IPS-15b (cell line): Measurements from ENCODE around the gene FMN1.

Experiments
- H3K27me3 ChIP-seq: one replicate; pipeline ENCODE4 v1.6.1; 2013; ENCODE audit warnings: low read length; ENCODE audit not compliant: control insufficient read depth, insufficient read depth
- H3K36me3 ChIP-seq: one replicate; pipeline ENCODE4 v1.6.1; 2013; ENCODE audit warnings: low read length; ENCODE audit not compliant: control insufficient read depth, insufficient read depth
- H3K4me1 ChIP-seq: one replicate; pipeline ENCODE4 v1.6.1; 2013; ENCODE audit warnings: mild to moderate bottlenecking, low read length; ENCODE audit not compliant: control insufficient read depth, insufficient read depth
- H3K4me3 ChIP-seq: one replicate; pipeline ENCODE4 v1.5.1; 2013; ENCODE audit warnings: low read depth, low read length
- H3K9ac ChIP-seq: one replicate; pipeline ENCODE4 v1.6.1; 2013; ENCODE audit warnings: low read depth, mild to moderate bottlenecking, low read length
- H3K9me3 ChIP-seq: one replicate; pipeline ENCODE4 v1.6.1; 2013; ENCODE audit warnings: mild to moderate bottlenecking, low read length; ENCODE audit not compliant: control insufficient read depth, insufficient read depth

Gene FMN1

DNA sequence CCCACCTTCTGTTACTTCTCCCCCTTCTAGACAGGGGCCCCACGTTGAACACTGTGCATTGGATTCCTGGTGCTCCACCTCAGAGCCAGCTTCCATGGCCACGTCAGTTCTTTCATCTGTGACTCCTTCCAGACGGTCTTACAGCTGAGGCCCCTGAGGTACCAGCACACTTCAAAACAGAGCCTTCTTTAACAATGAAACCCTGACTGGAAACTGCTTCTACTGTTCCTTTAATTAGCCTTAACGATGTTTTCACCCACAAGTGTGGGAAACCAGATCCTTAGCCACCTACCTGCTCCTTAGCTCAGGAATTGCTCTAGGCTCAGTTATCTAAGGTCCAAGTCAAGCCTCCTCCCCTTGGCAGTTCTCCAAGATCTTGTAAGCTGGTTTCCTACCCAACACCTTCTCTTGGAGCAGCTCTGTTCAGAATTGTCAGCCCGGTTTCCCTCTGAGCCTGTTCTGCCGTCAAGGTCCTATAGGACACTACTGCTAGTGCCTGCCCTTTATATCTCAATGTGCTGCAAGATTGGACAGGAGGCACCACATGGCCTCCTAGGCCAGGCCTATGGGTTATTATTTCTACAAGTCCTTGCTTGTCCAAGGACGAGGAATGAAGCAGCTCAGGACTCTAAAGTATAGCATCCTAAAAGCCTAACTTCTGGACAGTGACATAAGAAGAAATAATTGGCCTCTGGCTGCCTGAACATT, 80.7 kb downstream of the FMN1 start:
- no peaks in the 10 kb centered on the region for H3K9me3 ChIP-seq
- no peak overlapping the region for H3K9ac ChIP-seq
- H3K36me3 ChIP-seq: no peaks in the 10 kb centered on the region
- peaks cover 8% of the 10 kb centered on the region for H3K4me1 ChIP-seq
- no peaks in the 10 kb centered on the region for H3K27me3 ChIP-seq
- no peak overlapping the region for H3K4me3 ChIP-seq

DNA sequence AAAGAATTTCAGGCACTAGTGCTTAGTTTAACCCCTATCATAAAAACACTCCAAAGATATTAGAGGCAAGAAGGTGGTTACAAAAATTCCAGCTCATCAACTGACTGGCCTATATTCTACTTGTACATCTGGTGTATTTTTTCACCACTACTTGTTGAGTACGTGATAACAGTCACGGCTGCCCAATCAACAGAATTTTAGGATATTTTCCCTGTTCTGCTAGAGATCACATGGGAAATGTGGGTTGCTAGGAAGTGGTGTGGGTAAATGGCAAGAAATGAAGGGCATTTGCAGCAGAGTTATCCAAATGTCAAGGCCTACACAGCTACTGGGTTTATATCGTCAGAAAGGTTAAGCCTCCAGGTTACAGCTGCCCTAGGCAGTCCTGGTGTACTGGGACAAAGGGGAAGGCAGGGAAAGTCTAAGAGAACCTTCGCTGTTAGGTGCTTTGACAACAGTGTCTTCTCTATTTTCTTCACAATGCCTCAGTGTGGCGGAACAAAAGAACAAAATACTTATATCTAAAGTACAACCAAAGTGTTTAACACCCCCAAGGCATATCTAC, 81.9 kb downstream of the FMN1 start:
- Histone ChIP-seq H3K9ac (no peak overlapping the region), H3K9me3 (no peaks in the 10 kb centered on the region), H3K27me3 (no peaks in the 10 kb centered on the region), H3K4me3 (no peak overlapping the region), H3K4me1 (peaks cover 8% of the 10 kb centered on the region), H3K36me3 (no peaks in the 10 kb centered on the region)

DNA sequence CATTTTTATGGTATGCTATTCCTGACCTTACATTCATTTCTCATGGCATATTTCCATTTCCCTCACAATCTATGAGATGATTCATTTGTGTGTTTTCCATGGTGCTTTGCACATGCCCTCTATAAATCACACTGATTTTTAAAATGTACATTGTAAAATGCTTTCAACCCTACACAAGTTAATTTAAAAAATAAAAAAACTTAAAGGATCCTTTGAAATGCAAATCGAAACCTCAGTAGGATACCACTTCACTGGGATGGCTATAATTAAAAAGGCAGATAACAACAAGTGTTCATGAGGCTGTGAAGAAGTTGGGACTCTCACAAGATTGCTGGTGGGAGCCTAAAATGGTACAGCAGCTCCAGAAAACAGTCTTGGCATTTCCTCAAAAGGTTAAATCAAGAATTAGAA, 83.5 kb downstream of the FMN1 start:
- Histone ChIP-seq H3K9ac (no peak overlapping the region), H3K4me1 (peaks cover 8% of the 10 kb centered on the region), H3K27me3 (no peaks in the 10 kb centered on the region), H3K9me3 (no peaks in the 10 kb centered on the region), H3K4me3 (no peak overlapping the region), H3K36me3 (no peaks in the 10 kb centered on the region)

DNA sequence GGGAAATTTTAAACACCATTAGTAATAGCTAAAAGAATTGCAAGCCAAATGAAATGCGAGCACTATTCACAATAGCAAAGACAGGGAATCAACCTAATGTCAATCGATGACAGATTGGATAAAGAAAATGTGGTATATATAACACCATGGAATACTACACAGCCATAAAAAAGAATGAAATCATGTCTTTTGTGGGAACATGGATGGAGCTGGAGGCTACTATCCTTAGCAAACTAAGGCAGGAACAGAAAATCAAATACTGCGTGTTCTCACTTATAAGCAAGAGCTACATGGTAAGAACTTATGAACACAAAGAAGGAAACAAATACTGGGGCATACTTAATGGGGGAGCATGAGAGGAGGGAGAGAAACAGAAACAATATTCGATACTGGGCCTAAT, 85.2 kb downstream of the FMN1 start:
- Histone ChIP-seq H3K4me3 (no peak overlapping the region), H3K27me3 (no peaks in the 10 kb centered on the region), H3K4me1 (peaks cover 8% of the 10 kb centered on the region)

DNA sequence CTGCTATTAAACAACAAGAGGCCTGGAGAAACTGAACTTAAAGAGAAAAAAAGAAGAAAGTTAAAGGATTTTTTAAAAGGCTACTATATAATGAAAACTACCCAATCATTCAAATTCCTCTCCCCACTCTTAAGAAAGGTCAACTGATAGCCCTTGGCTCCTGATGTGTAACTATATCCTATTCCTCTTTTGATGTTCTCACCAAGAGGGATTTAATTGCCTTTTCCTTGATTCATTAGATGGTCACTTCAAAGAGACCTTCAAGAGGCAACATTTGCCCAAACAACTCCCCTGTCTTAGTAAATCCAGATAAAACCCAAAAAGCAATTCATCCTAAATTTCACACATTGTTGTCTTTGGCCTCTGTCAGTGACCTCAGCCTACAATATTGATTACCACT, 86.0 kb downstream of the FMN1 start:
- no peaks in the 10 kb centered on the region for H3K36me3 ChIP-seq
- no peaks in the 10 kb centered on the region for H3K9me3 ChIP-seq
- no peaks in the 10 kb centered on the region for H3K27me3 ChIP-seq
- no peak overlapping the region for H3K4me3 ChIP-seq
- no peak overlapping the region for H3K9ac ChIP-seq
- peaks cover 8% of the 10 kb centered on the region for H3K4me1 ChIP-seq

More for the DNA sequence above, 85.2 kb downstream of the FMN1 start:
- no peaks in the 10 kb centered on the region for H3K9me3 ChIP-seq
- no peak overlapping the region for H3K9ac ChIP-seq
- H3K36me3 ChIP-seq: no peaks in the 10 kb centered on the region

DNA sequence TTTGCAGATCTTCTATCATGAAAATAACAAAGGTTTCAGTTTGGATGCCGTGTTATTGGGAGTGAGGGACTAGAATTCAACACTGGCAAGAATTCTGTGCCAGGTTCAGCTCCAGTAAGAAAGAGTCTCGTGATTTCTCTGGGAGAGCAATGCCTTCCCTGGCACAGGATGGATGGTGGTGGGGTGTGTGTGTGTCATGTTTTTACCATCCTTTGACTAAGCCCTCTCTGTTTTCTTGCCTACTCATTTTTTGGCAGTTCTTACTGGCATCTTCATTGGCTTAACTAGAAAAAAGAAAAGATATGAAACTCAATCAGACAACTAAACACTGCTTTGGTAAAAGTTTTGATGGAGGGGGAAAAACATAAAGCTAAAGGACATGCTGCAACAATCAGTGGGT, 86.6 kb downstream of the FMN1 start:
- no peaks in the 10 kb centered on the region for H3K36me3 ChIP-seq
- H3K27me3 ChIP-seq: no peaks in the 10 kb centered on the region
- no peak overlapping the region for H3K4me3 ChIP-seq
- no peak overlapping the region for H3K9ac ChIP-seq
- H3K9me3 ChIP-seq: no peaks in the 10 kb centered on the region
- peaks cover 8% of the 10 kb centered on the region for H3K4me1 ChIP-seq

DNA sequence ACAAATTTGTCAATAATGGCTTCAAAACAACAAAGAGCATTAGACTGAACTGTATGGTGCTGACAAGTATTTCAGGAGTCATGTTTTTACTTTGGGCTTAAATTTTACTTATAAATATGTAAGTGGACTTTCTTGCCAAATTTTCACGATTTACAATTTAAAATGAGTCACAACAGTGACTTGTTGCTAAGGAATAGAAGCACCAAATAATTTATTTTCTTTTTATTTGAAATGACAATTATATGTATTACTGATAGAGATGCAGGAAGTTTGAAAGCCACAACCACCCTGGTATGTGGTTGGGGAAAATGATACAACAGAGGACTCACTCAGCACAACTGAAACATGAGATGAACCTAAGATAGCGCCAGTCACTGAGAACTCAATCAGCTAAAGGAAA, 90.3 kb downstream of the FMN1 start:
- no peaks in the 10 kb centered on the region for H3K27me3 ChIP-seq
- H3K4me1 ChIP-seq: no peaks in the 10 kb centered on the region
- no peak overlapping the region for H3K9ac ChIP-seq
- no peaks in the 10 kb centered on the region for H3K9me3 ChIP-seq
- H3K4me3 ChIP-seq: no peak overlapping the region
- H3K36me3 ChIP-seq: no peaks in the 10 kb centered on the region

DNA sequence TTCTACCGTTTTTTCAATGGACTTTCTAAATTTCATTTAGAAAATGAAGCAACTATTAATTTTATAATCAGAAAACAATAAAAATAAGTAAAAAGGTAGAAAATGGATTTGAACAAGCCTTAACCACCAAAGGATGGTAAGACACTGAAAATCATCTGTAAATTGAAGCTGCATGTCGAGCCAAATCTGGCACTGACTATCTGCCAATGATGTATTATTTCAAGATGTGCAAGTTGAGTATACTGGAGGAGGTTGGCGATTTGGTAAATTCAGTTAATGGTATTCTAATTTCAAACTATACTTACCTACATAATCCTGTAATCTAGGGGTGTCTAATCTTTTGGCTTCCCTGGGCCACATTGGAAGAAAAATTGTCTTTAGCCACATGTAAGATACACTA, 93.5 kb downstream of the FMN1 start:
- H3K9me3 ChIP-seq: no peaks in the 10 kb centered on the region
- no peaks in the 10 kb centered on the region for H3K4me1 ChIP-seq
- no peak overlapping the region for H3K9ac ChIP-seq
- no peaks in the 10 kb centered on the region for H3K36me3 ChIP-seq
- no peaks in the 10 kb centered on the region for H3K27me3 ChIP-seq
- H3K4me3 ChIP-seq: no peak overlapping the region

DNA sequence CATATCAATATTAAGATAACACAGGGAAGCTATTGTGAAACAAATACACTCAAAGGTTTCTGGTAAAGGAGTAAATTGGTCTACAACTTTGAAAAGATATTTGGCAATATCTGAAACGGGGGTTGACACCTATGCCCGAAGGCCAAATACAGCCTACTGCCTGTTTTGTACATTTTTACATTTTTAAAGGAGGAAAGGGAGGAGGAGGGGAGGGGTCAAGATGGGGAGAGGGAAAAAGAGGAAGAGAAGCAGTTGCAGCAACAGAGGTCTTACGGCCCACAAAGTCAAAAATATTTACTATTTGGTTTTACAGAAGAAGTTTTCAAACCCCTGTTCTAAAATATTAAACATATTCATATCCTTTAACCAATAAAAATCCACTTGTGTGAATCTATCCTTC, 94.2 kb downstream of the FMN1 start:
- no peak overlapping the region for H3K4me3 ChIP-seq
- H3K9me3 ChIP-seq: no peaks in the 10 kb centered on the region
- H3K27me3 ChIP-seq: no peaks in the 10 kb centered on the region
- no peaks in the 10 kb centered on the region for H3K36me3 ChIP-seq
- no peaks in the 10 kb centered on the region for H3K4me1 ChIP-seq
- H3K9ac ChIP-seq: no peak overlapping the region

DNA sequence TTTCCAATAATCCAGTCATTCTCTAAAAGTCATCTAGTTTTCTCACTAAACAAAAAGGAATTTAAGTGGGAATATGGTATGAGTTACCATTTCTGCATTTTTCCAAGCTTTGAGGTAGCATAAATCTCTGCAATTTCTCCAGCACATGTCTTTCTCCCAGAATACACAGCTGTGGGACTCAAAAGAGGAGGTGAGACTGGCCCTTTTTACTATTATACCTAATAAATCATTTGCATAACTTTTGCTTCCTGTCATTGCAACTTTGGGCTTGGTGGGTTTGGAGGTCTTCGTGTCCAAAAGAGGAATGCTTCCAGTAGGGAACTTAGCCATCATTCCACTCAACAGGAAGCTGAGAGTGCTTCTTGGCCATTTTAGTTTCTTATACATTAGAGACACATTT, 94.8 kb downstream of the FMN1 start:
- H3K4me3 ChIP-seq: no peak overlapping the region
- no peaks in the 10 kb centered on the region for H3K4me1 ChIP-seq
- H3K27me3 ChIP-seq: no peaks in the 10 kb centered on the region
- H3K9me3 ChIP-seq: no peaks in the 10 kb centered on the region
- H3K36me3 ChIP-seq: no peaks in the 10 kb centered on the region
- H3K9ac ChIP-seq: no peak overlapping the region

DNA sequence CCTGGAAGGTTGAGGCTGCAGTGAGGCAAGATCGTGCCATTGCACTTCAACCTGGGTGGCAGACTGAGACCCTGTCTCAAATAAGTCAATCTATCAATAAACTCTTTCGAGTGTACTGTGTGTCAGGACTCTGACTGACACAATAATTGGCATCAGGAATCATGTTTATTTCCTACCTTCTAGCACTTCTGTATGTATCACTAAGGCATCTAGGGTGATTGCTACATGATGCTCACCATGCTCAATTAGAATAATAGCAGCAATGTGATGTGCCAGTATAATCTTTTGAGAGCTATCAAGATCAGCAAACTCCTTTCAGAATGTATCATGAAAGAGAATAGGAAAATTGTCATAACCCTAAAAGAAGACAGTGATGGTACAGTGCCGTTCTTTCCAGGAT, 95.3 kb downstream of the FMN1 start:
- Histone ChIP-seq H3K4me1 (no peaks in the 10 kb centered on the region), H3K27me3 (no peaks in the 10 kb centered on the region), H3K4me3 (no peak overlapping the region), H3K9me3 (no peaks in the 10 kb centered on the region), H3K9ac (no peak overlapping the region), H3K36me3 (no peaks in the 10 kb centered on the region)
